Memory B cell (primary cell): ENCODE data around the gene ANKRD11.
A peak's percentile ranks its signal among the peaks of the same experiment; 100 is the strongest.

Experiments used
- ATAC-seq: fragments of 150-1000 bp; cut with Tn5 transposase; 2 replicates; pipeline ENCODE4 v1.10.0; 2021; ENCODE audit warnings: low read depth, mild to moderate bottlenecking, moderate library complexity
- DNase-seq, 2 donors: peaks; one replicate each; pipeline ENCODE4 v3.0.0; 2022; ENCODE audit warnings: low spot score in 2 of 2
- H3K27ac Mint-ChIP-seq: one replicate; pipeline ENCODE4 v1.8.0; 2022; ENCODE audit warnings: mild to moderate bottlenecking, moderate library complexity, mixed read lengths
- H3K27me3 Mint-ChIP-seq: one replicate; pipeline ENCODE4 v1.8.0; 2022; ENCODE audit warnings: mixed read lengths
- H3K36me3 Mint-ChIP-seq: one replicate; pipeline ENCODE4 v1.8.0; 2022; ENCODE audit warnings: mild to moderate bottlenecking, mixed read lengths
- H3K4me1 Mint-ChIP-seq: one replicate; pipeline ENCODE4 v1.8.0; 2022; ENCODE audit warnings: mixed read lengths
- H3K4me3 Mint-ChIP-seq: one replicate; pipeline ENCODE4 v1.8.0; 2022; ENCODE audit warnings: mild to moderate bottlenecking, moderate library complexity, mixed read lengths
- H3K9me3 Mint-ChIP-seq: one replicate; pipeline ENCODE4 v1.8.0; 2022; ENCODE audit warnings: mixed read lengths

The ANKRD11 gene

GRCh38 chr16:89295071-89295900, 195.1 kb downstream of the ANKRD11 start:
- H3K27ac Mint-ChIP-seq: no peak overlapping the region
- no peak for ATAC-seq
- H3K27me3 Mint-ChIP-seq: no peaks in the 10 kb centered on the region
- peaks cover 14% of the 10 kb centered on the region for H3K4me1 Mint-ChIP-seq
- peaks cover 5% of the 10 kb centered on the region for H3K36me3 Mint-ChIP-seq
- no peak for DNase-seq
- no peaks in the 10 kb centered on the region for H3K9me3 Mint-ChIP-seq
- H3K4me3 Mint-ChIP-seq: no peak overlapping the region

DNA sequence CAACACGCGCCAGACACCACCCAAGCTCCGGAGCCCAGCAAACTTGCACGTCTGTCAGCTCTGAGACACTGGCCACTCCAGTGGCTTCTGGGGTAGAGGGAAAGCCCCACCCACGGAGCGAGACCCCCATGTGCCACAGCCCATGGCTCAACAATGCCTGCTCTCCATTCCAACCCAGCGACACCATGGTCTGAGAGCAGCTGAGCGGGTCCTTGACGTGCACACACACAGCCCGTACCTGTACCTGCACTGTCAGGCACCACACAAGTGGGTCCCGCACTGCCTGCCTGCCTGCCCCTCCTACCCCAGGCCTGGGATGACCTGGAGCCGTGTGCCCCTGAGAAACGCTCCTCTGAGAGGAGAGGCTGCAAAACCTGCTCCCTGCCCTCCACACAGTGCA, 195.9 kb downstream of the ANKRD11 start:
- Mint-ChIP-seq H3K36me3 (peaks cover 5% of the 10 kb centered on the region), H3K27ac (no peak overlapping the region), H3K9me3 (no peaks in the 10 kb centered on the region), H3K4me3 (no peak overlapping the region), H3K4me1 (peaks cover 14% of the 10 kb centered on the region), H3K27me3 (no peaks in the 10 kb centered on the region)
- DNase-seq (no peak), ATAC-seq (no peak)

DNA sequence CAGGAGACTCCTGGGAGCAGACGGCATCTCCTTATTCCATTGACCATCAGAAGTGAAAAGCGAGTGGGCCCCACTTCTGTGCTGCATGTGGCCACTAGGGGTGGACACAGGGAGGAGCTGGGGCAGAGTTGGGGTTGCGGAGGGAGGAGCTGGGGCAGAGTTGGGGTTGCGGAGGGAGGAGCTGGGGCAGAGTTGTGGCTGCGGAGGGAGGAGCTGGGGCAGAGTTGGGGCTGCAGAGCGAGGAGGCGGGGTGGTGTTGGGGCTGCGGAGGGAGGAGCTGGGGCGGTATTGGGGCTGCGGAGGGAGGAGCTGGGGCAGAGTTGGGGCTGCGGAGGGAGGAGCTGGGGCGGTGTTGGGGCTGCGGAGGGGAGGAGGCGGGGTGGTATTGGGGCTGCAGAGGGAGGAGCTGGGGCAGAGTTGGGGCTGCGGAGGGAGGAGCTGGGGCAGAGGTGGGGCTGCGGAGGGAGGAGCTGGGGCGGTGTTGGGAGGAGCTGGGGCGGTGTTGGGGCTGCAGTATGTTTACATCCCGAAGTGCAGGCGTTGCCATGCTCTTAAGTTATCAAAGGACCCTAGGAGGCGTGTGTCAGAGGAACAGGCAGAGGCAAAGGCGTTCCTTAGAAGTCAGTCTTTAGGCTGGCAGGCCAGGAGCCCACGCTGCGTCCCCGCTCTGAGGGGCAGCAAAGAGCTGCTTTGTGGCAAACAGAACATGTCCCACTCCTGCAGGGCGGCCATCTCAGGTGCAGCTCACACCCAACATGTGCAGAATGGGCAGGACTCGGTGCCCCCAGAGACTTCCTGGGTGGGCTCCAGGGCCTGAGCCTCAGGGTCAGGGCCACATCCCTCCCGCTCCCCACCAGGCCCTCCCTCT, 196.9 kb downstream of the ANKRD11 start:
- ATAC-seq: no peak
- Mint-ChIP-seq H3K4me3 (no peak overlapping the region), H3K27ac (no peak overlapping the region), H3K27me3 (no peaks in the 10 kb centered on the region), H3K9me3 (no peaks in the 10 kb centered on the region), H3K36me3 (peaks cover 5% of the 10 kb centered on the region), H3K4me1 (peaks cover 12% of the 10 kb centered on the region)
- DNase-seq: no peak

DNA sequence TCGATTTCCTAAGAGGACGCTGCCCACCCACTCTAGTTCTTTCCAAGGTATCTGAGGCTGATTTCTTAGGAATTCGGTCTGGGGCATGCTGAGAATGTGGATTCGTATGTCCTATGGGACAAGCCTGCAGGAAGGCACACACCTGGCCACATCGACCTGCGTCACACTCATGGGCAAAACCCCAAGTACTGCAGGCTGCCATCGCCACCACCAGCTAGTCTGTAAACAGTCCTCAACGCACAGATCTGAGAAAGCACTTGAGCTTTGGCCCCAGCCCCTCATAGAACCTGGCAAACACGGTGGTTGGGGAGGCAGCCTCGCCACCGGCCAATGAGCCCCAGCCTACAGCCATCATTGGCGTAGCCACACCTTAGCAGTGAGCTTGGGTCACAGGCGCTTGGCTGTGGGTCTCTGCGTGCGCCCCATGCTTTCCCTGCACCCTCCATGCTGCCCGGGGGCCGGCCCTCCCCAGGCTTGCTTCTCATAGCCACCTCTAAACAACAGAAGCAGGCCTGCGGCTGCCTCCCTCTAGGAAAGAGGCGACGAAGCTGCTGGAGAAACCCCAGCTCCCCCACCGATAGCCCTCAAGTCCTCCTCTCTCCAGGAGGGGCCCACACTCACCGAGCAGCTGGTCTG, 197.8 kb downstream of the ANKRD11 start:
- H3K36me3 Mint-ChIP-seq: peaks cover 3% of the 10 kb centered on the region
- no peak for DNase-seq

DNA sequence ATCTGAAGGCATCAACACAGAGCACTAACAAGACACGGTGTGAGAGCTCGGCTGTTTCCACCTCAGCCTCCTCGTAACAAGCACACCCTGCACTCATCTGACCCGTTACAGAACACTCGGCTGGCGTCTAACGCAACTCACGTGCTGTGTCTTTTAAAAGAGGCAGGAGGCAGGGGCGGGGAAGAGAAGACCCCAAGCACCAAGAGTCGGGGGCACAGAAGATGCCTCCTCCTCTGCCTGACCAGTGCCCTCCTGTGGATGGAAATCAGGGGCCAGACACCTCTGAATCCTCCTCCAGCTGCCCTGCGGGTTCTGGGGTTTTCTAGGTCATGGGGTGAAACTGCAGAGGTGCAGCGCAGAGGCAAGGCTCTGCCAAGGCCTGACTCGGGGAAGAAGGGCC, 198.6 kb downstream of the ANKRD11 start:
- peaks cover 1% of the 10 kb centered on the region for H3K36me3 Mint-ChIP-seq
- no peak for ATAC-seq

More for the DNA sequence above, 197.8 kb downstream of the ANKRD11 start:
- ATAC-seq: no peak
- no peaks in the 10 kb centered on the region for H3K9me3 Mint-ChIP-seq
- no peaks in the 10 kb centered on the region for H3K27me3 Mint-ChIP-seq
- no peak overlapping the region for H3K27ac Mint-ChIP-seq
- no peak overlapping the region for H3K4me3 Mint-ChIP-seq
- peaks cover 10% of the 10 kb centered on the region for H3K4me1 Mint-ChIP-seq

GRCh38 chr16:89291363-89291762, 199.0 kb downstream of the ANKRD11 start:
- ATAC-seq (no peak), DNase-seq (no peak)
- Mint-ChIP-seq H3K36me3 (peaks cover 2% of the 10 kb centered on the region), H3K27me3 (no peaks in the 10 kb centered on the region), H3K4me1 (peaks cover 6% of the 10 kb centered on the region), H3K4me3 (no peak overlapping the region), H3K9me3 (no peaks in the 10 kb centered on the region), H3K27ac (no peak overlapping the region)

More for the DNA sequence above, 198.6 kb downstream of the ANKRD11 start:
- H3K27me3 Mint-ChIP-seq: no peaks in the 10 kb centered on the region
- no peak overlapping the region for H3K27ac Mint-ChIP-seq
- no peak overlapping the region for H3K4me3 Mint-ChIP-seq
- no peak for DNase-seq
- H3K4me1 Mint-ChIP-seq: peaks cover 8% of the 10 kb centered on the region
- H3K9me3 Mint-ChIP-seq: no peaks in the 10 kb centered on the region

GRCh38 chr16:89290887-89291286, 199.5 kb downstream of the ANKRD11 start:
- H3K27ac Mint-ChIP-seq: no peak overlapping the region
- peaks cover 3% of the 10 kb centered on the region for H3K4me1 Mint-ChIP-seq
- peaks cover 5% of the 10 kb centered on the region for H3K36me3 Mint-ChIP-seq
- ATAC-seq (no peak), DNase-seq (no peak)
- H3K27me3 Mint-ChIP-seq: no peaks in the 10 kb centered on the region
- H3K9me3 Mint-ChIP-seq: no peaks in the 10 kb centered on the region
- no peak overlapping the region for H3K4me3 Mint-ChIP-seq

- Mint-ChIP-seq H3K36me3 (peaks cover 5% of the 10 kb centered on the region), H3K4me1 (peaks cover 3% of the 10 kb centered on the region), H3K4me3 (no peak overlapping the region), H3K27me3 (no peaks in the 10 kb centered on the region), H3K9me3 (no peaks in the 10 kb centered on the region), H3K27ac (no peak overlapping the region)
- DNase-seq: no peak
- no peak for ATAC-seq
Observed at GRCh38 chr16:89290472-89290871, 199.9 kb downstream of the ANKRD11 start.

DNA sequence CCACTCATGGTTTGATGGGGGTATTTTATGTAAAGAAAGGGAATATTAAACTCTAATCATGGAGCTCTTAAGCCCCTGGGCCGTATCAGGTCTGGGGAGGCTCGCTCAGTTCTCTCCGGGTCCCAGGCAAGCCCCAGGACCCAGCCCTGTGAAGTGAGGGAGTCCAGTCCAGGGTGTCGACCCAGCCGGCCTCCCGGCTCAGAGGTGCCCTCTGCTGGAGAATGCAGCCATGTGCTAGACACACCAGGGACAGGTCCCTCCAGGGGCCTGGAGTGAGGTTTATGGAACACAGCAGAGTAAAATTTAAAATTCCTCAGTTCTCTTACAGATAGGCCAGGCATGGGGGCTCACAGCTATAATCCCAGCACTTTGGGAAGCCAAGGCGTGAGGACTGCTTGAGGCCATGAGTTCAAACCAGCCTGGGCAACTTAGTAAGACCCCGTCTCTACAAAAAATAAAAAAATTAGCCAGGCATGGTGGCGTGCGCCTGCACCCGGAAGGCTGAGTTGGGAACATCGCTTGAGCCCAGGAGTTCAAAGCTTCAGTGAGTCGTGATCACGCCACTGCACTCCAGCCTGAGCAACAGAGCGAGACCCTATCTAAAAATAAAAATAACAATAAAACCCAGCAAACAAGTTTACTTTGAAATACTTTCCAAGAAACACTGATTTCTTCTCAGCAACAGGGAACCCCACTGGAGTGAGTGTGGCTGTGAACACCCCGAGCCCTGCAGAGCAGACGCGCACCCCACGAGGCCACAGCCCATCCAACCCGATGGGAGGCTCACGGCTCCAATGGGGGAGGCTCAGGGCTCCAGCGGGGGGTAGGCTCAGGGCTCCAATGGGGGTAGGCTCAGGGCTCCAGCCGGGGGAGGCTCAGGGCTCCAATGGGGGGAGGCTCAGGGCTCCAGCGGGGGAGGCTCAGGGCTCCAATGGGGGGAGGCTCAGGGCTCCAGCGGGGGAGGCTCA, 200.6 kb downstream of the ANKRD11 start:
- H3K9me3 Mint-ChIP-seq: no peaks in the 10 kb centered on the region
- H3K27ac Mint-ChIP-seq: no peak overlapping the region
- H3K36me3 Mint-ChIP-seq: peaks cover 5% of the 10 kb centered on the region
- no peak overlapping the region for H3K4me3 Mint-ChIP-seq
- peaks cover 3% of the 10 kb centered on the region for H3K4me1 Mint-ChIP-seq
- DNase-seq (peak; percentile 64 to 73), ATAC-seq (peak; percentile 96)
- no peaks in the 10 kb centered on the region for H3K27me3 Mint-ChIP-seq

DNA sequence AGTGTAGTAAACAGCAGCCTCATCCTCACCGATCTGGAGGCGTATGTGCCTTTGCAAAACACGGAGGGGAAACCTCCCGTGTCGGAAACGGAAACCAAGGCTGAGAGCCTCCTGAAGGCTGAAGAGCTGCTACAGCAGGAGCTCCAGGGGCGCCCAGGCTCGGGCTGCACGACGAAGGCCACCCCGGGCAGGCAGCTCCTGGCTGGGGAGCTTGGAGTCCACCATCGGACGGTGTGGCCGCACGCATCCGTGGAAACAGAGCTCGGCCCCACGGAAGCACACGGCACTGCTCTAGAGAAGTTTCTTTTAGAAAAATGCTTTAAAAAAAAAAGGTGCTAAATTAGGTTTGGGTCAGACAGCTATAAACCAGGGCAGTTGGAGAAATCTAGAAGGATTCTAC, 201.4 kb downstream of the ANKRD11 start:
- H3K36me3 Mint-ChIP-seq: peaks cover 5% of the 10 kb centered on the region
- no peaks in the 10 kb centered on the region for H3K27me3 Mint-ChIP-seq
- no peak overlapping the region for H3K27ac Mint-ChIP-seq

DNA sequence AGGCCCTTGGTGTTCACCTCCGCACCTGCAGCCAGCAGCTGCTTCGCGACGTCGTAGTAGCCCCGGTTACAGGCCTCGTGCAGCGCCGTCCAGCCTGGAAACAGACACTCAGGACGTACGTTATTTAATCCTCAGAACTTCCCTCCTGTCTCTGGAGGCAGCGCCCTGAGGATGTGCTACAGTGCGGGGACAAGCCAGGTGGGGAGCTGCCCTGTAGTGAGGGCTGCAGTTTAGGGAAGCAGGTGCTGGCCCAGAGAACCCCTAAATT, 201.8 kb downstream of the ANKRD11 start:
- H3K9me3 Mint-ChIP-seq: no peaks in the 10 kb centered on the region
- DNase-seq (no peak), ATAC-seq (no peak)
- H3K36me3 Mint-ChIP-seq: peaks cover 5% of the 10 kb centered on the region
- no peak overlapping the region for H3K27ac Mint-ChIP-seq
- no peaks in the 10 kb centered on the region for H3K27me3 Mint-ChIP-seq
- no peak overlapping the region for H3K4me3 Mint-ChIP-seq
- peaks cover 3% of the 10 kb centered on the region for H3K4me1 Mint-ChIP-seq

More for the DNA sequence above, 201.4 kb downstream of the ANKRD11 start:
- H3K9me3 Mint-ChIP-seq: no peaks in the 10 kb centered on the region
- DNase-seq (no peak), ATAC-seq (no peak)
- no peak overlapping the region for H3K4me3 Mint-ChIP-seq
- peaks cover 3% of the 10 kb centered on the region for H3K4me1 Mint-ChIP-seq

DNA sequence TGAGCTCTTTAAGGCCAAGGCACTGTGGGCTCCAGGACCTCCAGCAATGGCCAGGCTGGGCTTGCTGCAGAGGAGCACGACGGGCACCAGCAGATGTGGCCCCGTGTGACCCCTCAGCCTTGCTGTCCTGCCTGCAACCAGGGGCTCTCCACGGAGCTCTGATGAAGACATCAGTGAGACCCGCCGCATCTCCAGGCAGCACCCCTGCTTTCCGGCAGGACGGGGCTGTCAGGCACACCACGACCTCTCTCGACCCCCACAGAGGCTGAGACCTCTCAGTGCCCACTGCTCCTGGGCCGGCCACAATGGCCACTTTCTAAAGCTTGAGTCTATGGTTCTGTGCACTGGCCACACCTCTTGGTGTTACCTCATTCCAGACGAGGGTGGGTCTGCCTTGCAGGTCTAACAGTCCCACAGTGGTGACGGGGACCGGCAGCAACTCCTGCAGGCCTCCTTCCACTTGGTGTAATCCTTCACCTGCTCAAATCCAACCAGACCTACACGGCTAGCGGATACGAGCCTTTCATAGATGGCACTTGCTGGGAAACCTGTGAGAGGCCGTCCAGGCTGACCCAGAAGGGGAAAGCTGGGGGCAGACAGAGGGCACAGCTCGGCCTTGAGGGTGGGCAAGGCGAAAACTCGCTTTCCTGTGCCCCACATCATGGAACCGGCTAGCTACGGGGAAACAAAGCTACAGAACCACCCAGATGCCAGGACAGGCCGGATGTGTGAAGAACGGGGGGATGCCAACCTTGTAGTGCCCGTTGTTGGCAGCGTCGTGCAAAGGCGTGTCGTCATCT, 202.4 kb downstream of the ANKRD11 start:
- Mint-ChIP-seq H3K27ac (no peak overlapping the region), H3K4me1 (peaks cover under 1% of the 10 kb centered on the region), H3K4me3 (no peak overlapping the region), H3K36me3 (peaks cover 5% of the 10 kb centered on the region), H3K27me3 (no peaks in the 10 kb centered on the region), H3K9me3 (no peaks in the 10 kb centered on the region)
- no peak for ATAC-seq
- no peak for DNase-seq

- Mint-ChIP-seq H3K4me3 (no peak overlapping the region), H3K27ac (no peak overlapping the region), H3K4me1 (no peaks in the 10 kb centered on the region), H3K36me3 (peaks cover 5% of the 10 kb centered on the region), H3K9me3 (no peaks in the 10 kb centered on the region), H3K27me3 (no peaks in the 10 kb centered on the region)
- ATAC-seq: no peak
- DNase-seq: no peak
Observed at GRCh38 chr16:89286096-89286495, 204.3 kb downstream of the ANKRD11 start.
